ENCODE measurements around the gene TBC1D4.

DNA sequence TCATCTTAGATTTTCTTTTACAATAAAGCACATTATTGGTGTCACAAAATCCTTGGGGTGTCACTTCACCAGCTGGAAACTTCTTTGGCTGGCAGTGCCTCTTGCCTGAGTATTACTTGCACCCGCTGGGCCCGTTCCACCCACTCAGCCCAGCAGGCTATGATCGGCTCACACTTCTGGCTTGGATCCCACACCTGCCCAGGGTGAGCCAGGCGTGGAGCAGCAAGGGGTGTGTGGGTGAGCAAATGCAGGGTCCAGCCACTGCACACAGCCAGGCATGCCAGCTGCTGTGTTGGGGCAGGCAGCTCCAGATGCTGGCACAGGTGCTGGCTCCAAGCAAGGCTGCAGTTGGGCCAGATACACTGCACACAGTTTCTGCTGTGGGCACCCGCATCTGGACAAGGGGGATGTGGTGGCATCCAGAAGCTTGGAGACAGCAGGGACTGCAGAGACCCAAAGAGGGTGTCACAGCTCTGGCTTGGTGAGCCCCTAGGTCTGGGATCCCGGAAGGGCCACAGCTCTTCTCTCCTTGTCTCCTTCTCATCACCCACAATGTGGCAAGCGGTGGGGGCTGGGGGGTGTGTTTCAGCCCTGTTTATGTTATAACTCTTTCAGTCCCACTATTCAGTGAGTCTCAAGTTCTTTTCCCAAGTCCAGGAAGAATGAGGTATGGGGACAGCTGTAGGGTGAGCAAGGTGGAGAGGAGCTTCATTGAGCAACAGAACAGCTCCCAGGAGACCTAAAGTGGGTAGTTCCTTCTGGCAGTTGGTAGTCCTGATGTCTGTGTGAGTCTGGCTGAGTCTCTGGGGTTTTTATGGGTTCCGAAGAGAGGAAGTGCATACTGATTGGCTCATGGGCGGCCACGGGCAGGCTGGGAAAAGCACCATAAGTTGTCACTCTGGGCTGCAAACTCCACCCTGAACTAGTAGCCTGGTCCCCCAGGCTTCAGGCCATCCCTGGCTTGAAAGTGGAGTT, 25.3 kb upstream of the TBC1D4 start:
- no peak for TF ChIP-seq JUNB (IDR thresholded peaks at IDR 0.05; ENCODE audit: unreplicated experiment)
- no peak for TF ChIP-seq EZH2 (IDR thresholded peaks at IDR 0.05; ENCODE audit: low read depth, unreplicated experiment)
- TF ChIP-seq STAT1 (IDR thresholded peaks at IDR 0.05; ENCODE audit: unreplicated experiment) = no peak
- no peak for TF ChIP-seq CTCF (conservative IDR thresholded peaks at IDR 0.05; ENCODE audit: low read depth in 2 of 2)
- no peak for TF ChIP-seq ZNF114 (CRISPR knock-in tag; IDR thresholded peaks at IDR 0.05)
- TF ChIP-seq REST (IDR thresholded peaks at IDR 0.05; ENCODE audit: unreplicated experiment) = no peak
- no peak for TF ChIP-seq POLR2AphosphoS5 (IDR thresholded peaks at IDR 0.05; ENCODE audit: low read depth)
- no peak for TF ChIP-seq EZH2phosphoT487 (IDR thresholded peaks at IDR 0.05; ENCODE audit: unreplicated experiment)
